ENCODE results near the gene PHLPP1.
A peak's percentile ranks its signal among the peaks of the same experiment; 100 is the strongest.

Gene PHLPP1

DNA sequence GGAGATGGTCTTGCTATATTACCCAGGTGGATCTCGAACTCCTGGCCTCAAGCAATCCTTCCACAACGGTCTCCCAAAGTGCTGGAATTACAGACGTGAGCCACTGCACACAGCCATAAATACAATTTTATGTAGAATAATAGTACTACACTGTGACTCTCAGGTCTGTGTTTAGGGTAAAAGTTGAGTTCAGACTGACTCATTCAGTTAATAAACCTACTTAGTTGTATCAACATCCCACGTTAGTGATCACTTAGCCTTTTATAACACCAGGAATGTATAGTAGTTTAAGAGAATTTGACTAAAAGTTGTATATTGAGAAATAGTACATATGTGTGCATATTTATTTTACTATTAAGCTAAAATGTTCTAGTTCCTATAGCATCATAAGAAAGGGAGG, 237.5 kb downstream of the PHLPP1 start:
- no peak for DNase-seq

GRCh38 chr18:62953663-62954062, 238.3 kb downstream of the PHLPP1 start:
- DNase-seq, result no peak

DNA sequence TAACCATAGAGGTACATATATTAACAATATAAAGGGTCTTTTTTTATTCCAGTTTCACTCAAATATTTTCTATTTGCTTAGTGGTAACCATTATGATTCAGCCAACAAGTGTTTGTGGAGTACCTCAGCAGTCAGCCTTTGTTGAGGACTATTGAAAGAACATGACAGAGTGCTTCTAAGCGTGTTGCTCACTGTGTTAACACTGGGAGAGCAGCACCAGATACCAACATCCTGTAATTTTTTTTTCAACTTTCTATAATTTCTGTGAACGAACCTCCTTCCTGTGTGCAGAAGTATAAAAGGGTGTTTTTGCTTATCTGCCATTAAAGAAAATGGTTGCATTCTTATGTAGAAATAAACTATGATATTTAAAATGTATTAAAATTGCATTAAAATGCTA, 239.0 kb downstream of the PHLPP1 start:
- peak; percentile 8 for DNase-seq

DNA sequence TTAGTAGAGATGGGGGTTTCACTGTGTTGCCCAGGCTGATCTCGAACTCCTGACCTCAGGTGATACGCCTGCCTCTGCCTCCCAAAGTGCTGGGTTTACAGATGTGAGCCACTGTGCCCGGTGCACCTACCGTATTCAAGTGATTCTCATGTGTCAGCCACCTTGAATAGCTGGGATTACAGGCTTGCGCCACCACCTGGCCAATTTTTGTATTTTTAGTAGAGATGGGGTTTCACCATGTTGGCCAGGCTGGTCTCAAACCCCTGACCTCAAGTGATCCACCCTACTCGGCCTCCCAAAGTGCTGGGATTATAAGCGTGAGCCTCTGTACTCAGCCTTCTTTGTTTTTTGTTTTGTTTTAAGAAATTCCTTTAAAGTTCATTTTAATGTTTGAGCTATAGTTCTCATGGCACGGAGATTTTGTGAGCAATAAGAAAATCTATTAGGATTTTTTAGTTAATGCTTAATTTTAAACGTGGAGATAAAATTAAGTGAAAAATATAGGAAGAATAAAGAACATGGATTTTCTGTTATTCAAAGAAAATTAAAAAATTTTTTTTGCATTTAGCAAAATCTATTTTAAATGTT, 242.6 kb downstream of the PHLPP1 start:
- DNase-seq, result peak; percentile 35

DNA sequence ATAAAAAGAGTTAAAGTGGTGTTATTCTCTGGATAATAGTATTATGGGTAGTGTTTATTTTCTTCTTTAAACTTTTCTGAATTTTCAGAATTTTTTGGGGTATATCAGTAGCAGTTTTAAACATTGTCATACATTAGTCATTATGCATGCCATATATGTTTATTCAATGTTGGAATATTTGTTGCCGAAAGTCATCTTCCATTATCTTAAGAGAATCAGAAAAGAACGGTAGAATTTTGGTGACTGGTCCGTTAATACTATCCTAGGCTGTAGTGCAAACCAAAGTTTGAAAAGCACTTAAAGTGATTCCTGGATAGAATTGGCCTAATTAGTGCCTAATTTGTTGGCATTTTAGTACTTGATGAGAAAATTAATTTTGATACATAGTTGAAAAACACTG, 244.1 kb downstream of the PHLPP1 start:
- DNase-seq, result peak; percentile 32

DNA sequence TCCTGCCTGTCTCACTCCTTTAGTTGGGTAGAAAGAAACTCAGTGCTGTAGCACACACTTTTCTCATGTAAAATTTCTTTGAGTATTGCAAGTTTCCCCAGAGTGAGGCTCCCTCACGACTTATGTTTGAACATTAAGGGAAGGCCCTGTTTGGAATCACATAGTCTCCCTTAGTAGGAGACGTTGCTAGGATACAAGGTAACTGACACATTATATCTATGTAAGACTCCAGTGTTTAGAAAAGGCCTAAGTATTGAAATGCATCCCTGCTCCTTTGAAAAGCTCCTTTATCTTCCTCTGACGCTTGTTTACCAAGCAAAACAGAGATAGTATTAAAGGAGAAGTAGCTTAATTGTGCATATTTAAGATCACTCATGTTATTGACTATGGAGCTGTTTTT, 248.2 kb downstream of the PHLPP1 start:
- no peak for DNase-seq

- no peak for DNase-seq
Measured at GRCh38 chr18:62964432-62964831, 249.1 kb downstream of the PHLPP1 start.

- no peak for DNase-seq
Measured at GRCh38 chr18:62967089-62967488, 251.7 kb downstream of the PHLPP1 start.

GRCh38 chr18:62973689-62974088, 258.3 kb downstream of the PHLPP1 start:
- DNase-seq, result no peak

DNA sequence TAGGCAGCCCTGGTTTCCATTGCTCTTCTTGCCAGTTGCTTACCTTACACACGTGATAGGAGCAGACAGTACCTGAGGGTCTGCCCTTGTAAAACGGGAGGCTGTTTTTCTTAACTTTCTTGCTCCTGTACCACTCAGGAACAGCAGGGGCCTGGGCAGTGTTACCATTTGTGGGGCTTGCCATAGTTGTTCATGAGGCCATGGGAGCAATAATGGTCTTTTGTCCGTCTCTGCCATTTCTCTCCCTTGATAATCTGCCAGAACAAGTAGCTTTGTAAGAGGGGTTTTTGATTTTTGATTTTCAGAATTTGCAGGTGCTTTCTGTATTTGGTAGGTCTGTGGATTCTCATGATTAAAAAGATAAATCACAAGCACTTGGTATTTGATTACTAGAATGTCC, 259.0 kb downstream of the PHLPP1 start:
- DNase-seq, result no peak

- no peak for DNase-seq
Measured at GRCh38 chr18:62974928-62975675, 259.8 kb downstream of the PHLPP1 start.

- no peak for DNase-seq
Measured at GRCh38 chr18:62975785-62976184, 260.4 kb downstream of the PHLPP1 start.

DNA sequence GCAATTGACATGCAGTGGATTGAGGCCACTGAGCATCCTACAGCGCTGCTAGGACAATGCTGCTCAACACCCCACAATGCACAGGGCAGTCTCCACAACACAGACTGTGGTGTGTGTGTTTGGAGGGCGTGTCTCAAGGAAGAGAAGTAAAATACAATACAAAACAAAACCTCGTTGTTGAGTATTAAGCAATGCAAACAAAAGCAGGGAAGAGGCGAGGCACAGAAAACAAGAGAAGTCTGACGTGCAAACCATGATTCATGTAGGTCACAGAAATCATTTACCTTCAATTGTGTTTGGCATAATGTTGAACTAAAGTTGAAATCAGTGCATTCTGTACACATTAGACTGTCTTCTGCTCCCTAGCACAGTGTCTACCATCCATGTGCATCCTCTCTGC, 260.9 kb downstream of the PHLPP1 start:
- no peak for DNase-seq

- DNase-seq, result no peak
Measured at GRCh38 chr18:62977512-62977911, 262.2 kb downstream of the PHLPP1 start.

GRCh38 chr18:62978251-62979049, 263.1 kb downstream of the PHLPP1 start:
- DNase-seq, result no peak

- DNase-seq, result no peak
Measured at GRCh38 chr18:62979176-62979575, 263.8 kb downstream of the PHLPP1 start.

GRCh38 chr18:62979900-62980299, 264.6 kb downstream of the PHLPP1 start:
- DNase-seq, result no peak

- no peak for DNase-seq
Measured at GRCh38 chr18:62981566-62981965, 266.2 kb downstream of the PHLPP1 start.

DNA sequence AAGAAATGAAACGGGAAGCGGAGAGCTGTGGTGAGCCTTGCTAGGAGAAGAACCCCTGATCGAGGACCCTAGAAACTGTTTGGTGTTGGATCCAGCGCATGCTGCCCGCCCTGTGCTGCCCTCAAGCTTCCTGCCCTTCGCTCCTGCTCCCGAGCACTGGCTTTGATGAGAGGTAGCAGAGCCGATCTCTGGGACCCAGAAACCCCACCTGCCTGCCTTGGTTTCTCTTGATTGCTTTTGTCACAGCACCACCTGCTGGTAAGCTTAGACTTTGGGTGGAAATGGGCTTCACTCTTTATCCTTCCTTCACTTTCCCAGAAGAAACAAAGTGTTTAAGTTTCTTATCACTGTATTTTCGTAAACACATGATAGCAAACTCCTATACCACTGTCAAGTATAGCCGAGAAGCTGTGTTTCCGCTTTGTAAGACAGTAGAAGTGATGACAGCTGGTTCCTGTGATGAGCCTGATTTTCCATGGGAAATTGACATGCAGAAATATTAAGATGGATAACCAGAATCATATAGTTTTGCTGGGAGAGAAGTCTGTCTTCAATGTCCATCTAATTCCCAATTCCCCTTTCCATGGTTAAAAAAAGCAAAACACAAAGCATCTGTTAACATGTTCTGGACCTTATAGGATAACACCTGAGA, 267.4 kb downstream of the PHLPP1 start:
- peak; percentile 52 for DNase-seq

- DNase-seq, result no peak
Measured at GRCh38 chr18:62984656-62985315, 269.4 kb downstream of the PHLPP1 start.

- DNase-seq, result no peak
Measured at GRCh38 chr18:62986490-62986889, 271.1 kb downstream of the PHLPP1 start.

- no peak for DNase-seq
Measured at GRCh38 chr18:62987055-62987830, 271.9 kb downstream of the PHLPP1 start.
